Small intestine (tissue), 7 donors: ENCODE measurements around the gene HNRNPH1. TPM values are rescaled to one million over a fixed set of nuclear protein-coding genes. Genes with fewer than 3 reads are reported as not detected.

Source experiments
- DNase-seq, 2 donors: peaks; one replicate each; pipeline versions ENCODE4 v3.0.0 to v3.0.0-alpha.2; 2013
- FAIRE-seq: peaks from 2 replicates; lab custom pipeline; 2012; peaks lifted over from hg19 to GRCh38; lab: Jason Lieb, UNC
- H3K27ac ChIP-seq, 3 donors: one replicate each; pipeline ENCODE4 v1.5.1; 2013; ENCODE audit warnings: low read length in 2 of 3, mild to moderate bottlenecking in 2 of 3, control low read depth in 1 of 3, inconsistent platforms in 1 of 3, low read depth in 1 of 3, moderate library complexity in 1 of 3
- H3K27me3 ChIP-seq, 3 donors: one replicate each; pipeline ENCODE4 v1.6.1; 2013; ENCODE audit warnings: low read length in 3 of 3, inconsistent platforms in 1 of 3; ENCODE audit not compliant: control insufficient read depth in 3 of 3, insufficient read depth in 3 of 3
- H3K36me3 ChIP-seq, 3 donors: one replicate each; pipeline ENCODE4 v1.6.1; 2013; ENCODE audit warnings: low read length in 3 of 3, inconsistent platforms in 1 of 3, low read depth in 1 of 3, mild to moderate bottlenecking in 1 of 3, moderate library complexity in 1 of 3; ENCODE audit not compliant: control insufficient read depth in 3 of 3, insufficient read depth in 2 of 3
- H3K4me1 ChIP-seq, 3 donors: one replicate each; pipeline ENCODE4 v1.6.1; 2013; ENCODE audit warnings: low read length in 2 of 3, inconsistent platforms in 1 of 3, low read depth in 1 of 3, mild to moderate bottlenecking in 1 of 3, moderate library complexity in 1 of 3; ENCODE audit not compliant: control insufficient read depth in 3 of 3, insufficient read depth in 2 of 3
- H3K4me3 ChIP-seq, 3 donors: one replicate each; pipeline ENCODE4 v1.5.1; 2013; ENCODE audit warnings: low read length in 3 of 3, control low read depth in 1 of 3, inconsistent platforms in 1 of 3, low read depth in 1 of 3, mild to moderate bottlenecking in 1 of 3, moderate library complexity in 1 of 3
- H3K9me3 ChIP-seq, 2 donors: one replicate each; pipeline ENCODE4 v1.6.1; 2013; ENCODE audit warnings: low read depth in 1 of 2, low read length in 1 of 2; ENCODE audit not compliant: control insufficient read depth in 2 of 2, insufficient read depth in 1 of 2
- WGBS, 3 donors: extraction: QIAGEN DNeasy Blood & Tissue Kit; methylation state at CpG; one replicate each; pipeline ENCODE4 v1.1.7; 2013; 5-methylcytosine and 5-hydroxymethylcytosine counted together
- polyA plus RNA-seq, 4 donors: library from polyadenylated mRNA; stranded (reverse) in 3 of 4; unstranded in 1 of 4; fragments of 200-250 nt in 3 of 4; fragments of 120-200 nt in 1 of 4; gene quantifications; one replicate each; pipeline versions ENCODE4 v1.2.1 to v1.2.3, GENCODE V29; 2013
- donor health status: healthy with polysubstance abuse.
- donor health status: control.
- donor health status: control.
- donor health status: Bipolar disorder and iron deficiency.
- donor health status: healthy.

Gene HNRNPH1
- polyA plus RNA-seq, 4 donors: 97.5 to 964 (median 183) TPM

DNA sequence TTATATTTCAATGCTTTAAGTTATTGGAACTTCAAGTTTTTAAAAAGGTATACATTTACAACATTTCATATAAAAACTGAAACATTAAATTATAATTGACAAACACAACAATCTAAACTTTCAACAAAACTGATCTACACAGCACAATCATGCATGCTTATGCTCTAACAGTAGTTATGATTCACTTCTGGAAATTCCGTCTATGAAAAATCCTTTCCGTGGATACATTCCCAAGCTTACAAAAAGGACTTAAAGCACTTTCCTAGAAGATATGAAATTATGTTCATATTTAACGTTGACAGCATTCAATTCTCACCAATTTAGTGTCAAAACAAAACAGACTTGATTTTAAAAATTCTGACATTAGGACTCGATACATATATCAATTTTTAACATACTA is 3.7 kb downstream of the HNRNPH1 start:
- FAIRE-seq: no peak
- peaks cover 27 to 34% (median 30%) of the 10 kb centered on the region in 3 donors for H3K36me3 ChIP-seq
- H3K4me1 ChIP-seq: peaks cover 0 to 17% (median 3%) of the 10 kb centered on the region in 3 donors
- no peak overlapping the region for H3K4me3 ChIP-seq
- no peak overlapping the region for H3K27ac ChIP-seq
- no peak for DNase-seq
- no peaks in the 10 kb centered on the region for H3K27me3 ChIP-seq
- H3K9me3 ChIP-seq: no peaks in the 10 kb centered on the region
- WGBS, 3 donors: 3 to 7% (median 5%) methylated on average over 4 of the region's 4 CpGs

DNA sequence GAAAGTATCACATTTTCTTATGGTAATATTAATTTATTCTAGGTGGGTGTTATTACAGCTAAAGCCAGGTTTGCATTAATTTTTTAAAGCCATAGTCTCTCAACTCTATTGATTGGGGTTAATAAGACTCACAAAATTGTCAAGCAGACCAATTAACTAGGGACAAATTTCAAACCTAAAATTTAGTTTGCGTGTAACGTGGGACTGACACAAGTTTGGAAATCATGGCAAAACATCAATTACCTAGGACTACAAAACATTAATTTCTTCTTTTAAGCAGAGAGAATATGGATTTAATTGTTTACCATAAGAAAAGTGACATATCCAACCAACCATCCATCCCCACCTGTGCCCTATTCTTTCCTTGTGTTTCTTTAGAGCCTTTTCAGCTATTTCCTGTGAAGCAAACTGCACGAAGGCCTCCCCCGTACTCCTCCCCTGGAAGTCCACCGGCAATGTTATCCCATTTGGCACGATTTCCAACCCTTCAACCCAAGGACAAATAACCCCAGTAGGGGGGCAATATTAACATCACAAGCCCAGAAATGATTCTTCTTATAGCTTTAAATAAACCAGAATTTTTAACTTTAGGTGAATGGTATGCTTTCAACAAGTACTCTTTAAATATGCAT is 4.4 kb downstream of the HNRNPH1 start:
- no peak overlapping the region for H3K27ac ChIP-seq
- DNase-seq: no peak
- H3K4me1 ChIP-seq: peaks cover 0 to 12% (median 3%) of the 10 kb centered on the region in 3 donors
- no peaks in the 10 kb centered on the region for H3K27me3 ChIP-seq
- peaks cover 29 to 34% (median 32%) of the 10 kb centered on the region in 3 donors for H3K36me3 ChIP-seq
- no peak for FAIRE-seq
- H3K9me3 ChIP-seq: no peaks in the 10 kb centered on the region
- H3K4me3 ChIP-seq: peak overlapping the region in 1 of 3 donors; percentile 27
- WGBS, 3 donors: 15 to 18% (median 18%) methylated on average over 6 of the region's 6 CpGs

DNA sequence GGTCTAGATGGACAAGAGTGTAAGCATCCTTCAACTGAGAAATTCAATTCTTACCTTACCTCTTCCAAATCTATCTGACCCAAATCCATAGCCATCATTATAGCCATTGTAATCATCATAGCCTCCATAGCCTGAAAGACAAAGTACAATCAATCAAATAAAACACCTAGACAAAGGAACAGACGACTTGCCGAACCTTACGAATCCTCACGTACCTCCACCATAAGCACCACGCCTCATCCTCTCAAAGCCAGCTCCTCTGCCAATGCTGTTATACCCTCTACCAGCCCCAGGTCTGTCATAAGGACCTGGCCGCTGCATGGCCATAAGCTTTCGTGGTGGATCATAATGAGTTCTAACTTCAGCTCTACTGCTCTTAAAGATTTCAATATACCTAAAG is 5.5 kb downstream of the HNRNPH1 start:
- Histone ChIP-seq H3K27ac (no peak overlapping the region), H3K4me3 (no peak overlapping the region), H3K36me3 (peaks cover 38 to 43% (median 40%) of the 10 kb centered on the region in 3 donors), H3K27me3 (no peaks in the 10 kb centered on the region), H3K9me3 (no peaks in the 10 kb centered on the region), H3K4me1 (peaks cover 0 to 12% (median 3%) of the 10 kb centered on the region in 3 donors)
- DNase-seq: no peak
- WGBS, 3 donors: 59 to 72% (median 67%) methylated on average over 7 of the region's 7 CpGs
- FAIRE-seq: no peak

DNA sequence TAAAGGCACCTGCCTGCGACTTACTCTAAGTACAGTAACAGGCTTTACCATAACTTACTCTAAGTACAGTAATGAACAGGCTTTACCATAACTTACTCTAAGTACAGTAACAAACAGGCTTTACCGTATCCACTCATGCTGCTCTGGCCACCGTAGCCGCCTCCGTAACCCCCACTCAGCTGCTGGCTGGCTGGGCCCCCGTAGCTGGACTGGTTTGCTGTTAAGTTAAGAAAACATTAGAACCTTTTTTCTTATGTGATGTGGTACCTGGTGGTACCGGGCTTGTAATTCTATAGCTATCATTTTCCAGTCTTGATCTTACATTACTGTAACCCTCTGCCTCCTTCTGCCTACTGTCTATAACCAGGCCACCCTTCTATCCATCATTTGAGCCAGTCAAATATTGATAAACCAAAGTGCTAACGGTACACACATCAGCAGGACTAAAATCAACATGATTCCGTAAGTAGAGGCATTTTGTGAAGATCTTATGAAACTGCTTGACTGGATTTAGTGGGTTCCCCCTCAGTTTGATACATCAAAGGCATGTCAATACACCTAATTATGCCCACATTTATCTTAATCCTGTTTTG is 7.4 kb downstream of the HNRNPH1 start:
- H3K36me3 ChIP-seq: peaks cover 32 to 51% (median 42%) of the 10 kb centered on the region in 3 donors

GRCh38 chr5:179615203-179615602 is 8.3 kb downstream of the HNRNPH1 start:
- FAIRE-seq (no peak), DNase-seq (no peak)
- WGBS, 3 donors: 52 to 62% (median 54%) methylated on average over 2 of the region's 2 CpGs
- peaks cover 0 to 5% (median 0%) of the 10 kb centered on the region in 3 donors for H3K4me1 ChIP-seq
- H3K27me3 ChIP-seq: no peaks in the 10 kb centered on the region
- H3K27ac ChIP-seq: no peak overlapping the region
- peaks cover 33 to 58% (median 43%) of the 10 kb centered on the region in 3 donors for H3K36me3 ChIP-seq
- no peak overlapping the region for H3K4me3 ChIP-seq
- no peaks in the 10 kb centered on the region for H3K9me3 ChIP-seq

More for the DNA sequence above, 7.4 kb downstream of the HNRNPH1 start:
- H3K4me3 ChIP-seq: no peak overlapping the region
- no peak overlapping the region for H3K27ac ChIP-seq
- peaks cover 0 to 10% (median 1%) of the 10 kb centered on the region in 3 donors for H3K4me1 ChIP-seq
- H3K9me3 ChIP-seq: no peaks in the 10 kb centered on the region
- no peaks in the 10 kb centered on the region for H3K27me3 ChIP-seq
- FAIRE-seq: no peak
- no peak for DNase-seq
- WGBS, 3 donors: 76 to 81% (median 77%) methylated on average over 9 of the region's 9 CpGs

DNA sequence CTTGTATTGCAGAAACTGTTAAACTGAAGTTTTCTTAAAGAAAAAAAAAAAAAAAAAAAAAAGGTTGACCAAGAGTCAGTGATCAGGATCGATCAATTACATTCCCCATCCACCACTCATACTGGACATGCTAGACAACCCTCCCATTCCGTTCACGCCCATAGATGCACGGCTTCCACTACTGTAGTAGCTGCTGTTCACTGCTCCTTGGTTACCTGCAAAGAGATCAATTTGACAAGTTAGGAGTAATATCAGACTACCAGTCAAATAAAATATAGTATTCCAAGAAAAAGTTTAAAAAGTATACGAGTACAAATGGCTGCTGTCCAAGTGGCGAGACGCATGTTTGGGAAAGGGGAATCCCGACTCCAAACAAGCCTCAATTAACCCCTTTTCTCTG is 8.7 kb downstream of the HNRNPH1 start:
- H3K4me1 ChIP-seq: peaks cover 0 to 5% (median 0%) of the 10 kb centered on the region in 3 donors
- no peak for FAIRE-seq
- no peak overlapping the region for H3K27ac ChIP-seq
- no peaks in the 10 kb centered on the region for H3K9me3 ChIP-seq
- peaks cover 33 to 62% (median 48%) of the 10 kb centered on the region in 3 donors for H3K36me3 ChIP-seq
- H3K27me3 ChIP-seq: no peaks in the 10 kb centered on the region
- 62 to 73% (median 71%) methylated on average over 8 of the region's 8 CpGs for WGBS, 3 donors
- no peak for DNase-seq
- H3K4me3 ChIP-seq: no peak overlapping the region

GRCh38 chr5:179613460-179614071 is 9.9 kb downstream of the HNRNPH1 start:
- 79 to 81% (median 79%) methylated on average over 8 of the region's 8 CpGs for WGBS, 3 donors
- no peak overlapping the region for H3K27ac ChIP-seq
- H3K9me3 ChIP-seq: no peaks in the 10 kb centered on the region
- H3K4me1 ChIP-seq: no peaks in the 10 kb centered on the region
- no peak for FAIRE-seq
- H3K27me3 ChIP-seq: no peaks in the 10 kb centered on the region
- H3K36me3 ChIP-seq: peaks cover 38 to 69% (median 50%) of the 10 kb centered on the region in 3 donors
- no peak for DNase-seq
- H3K4me3 ChIP-seq: no peak overlapping the region

DNA sequence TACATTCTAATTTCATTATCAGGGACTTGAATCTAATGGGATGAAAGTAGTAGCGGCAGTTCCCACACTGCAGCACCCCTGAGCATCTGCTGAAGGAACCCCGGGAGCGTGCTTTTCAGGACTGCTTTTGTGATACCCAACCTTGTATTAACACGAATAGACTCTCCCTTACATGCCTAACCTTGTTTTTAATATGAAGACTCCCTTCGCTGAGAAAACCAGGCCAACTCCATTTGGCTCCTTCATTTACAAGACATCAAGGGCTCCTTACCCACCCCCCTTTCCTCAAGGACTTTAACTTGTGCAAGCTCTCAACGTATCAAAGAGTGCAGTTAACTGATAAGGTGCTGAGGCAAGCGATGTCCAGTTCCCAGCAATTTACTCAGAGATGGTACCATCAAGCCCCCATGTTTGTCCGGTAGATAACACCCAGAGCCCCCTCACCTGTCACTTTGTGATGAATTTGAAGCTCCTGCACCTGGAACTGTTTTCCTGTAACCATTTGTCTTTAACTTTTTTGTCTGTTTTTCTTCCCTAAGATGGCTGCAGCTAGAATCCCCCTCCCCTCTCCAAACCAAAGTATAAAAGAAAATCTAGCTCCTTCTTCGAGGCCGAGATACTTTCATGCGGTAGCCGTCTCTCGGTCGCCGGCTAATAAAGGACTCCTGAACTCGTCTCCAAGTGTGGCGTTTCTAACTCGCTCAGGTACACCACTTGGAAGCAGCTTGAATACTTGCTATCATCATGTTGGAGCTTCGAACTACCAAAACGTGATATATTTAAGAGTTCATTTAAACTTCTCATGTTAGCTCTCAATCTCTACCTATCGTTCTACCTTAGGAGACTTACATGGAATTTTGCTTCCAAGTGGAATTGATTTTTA is 10.7 kb downstream of the HNRNPH1 start:
- Histone ChIP-seq H3K4me1 (no peaks in the 10 kb centered on the region), H3K4me3 (no peak overlapping the region), H3K27ac (no peak overlapping the region), H3K27me3 (no peaks in the 10 kb centered on the region), H3K9me3 (no peaks in the 10 kb centered on the region), H3K36me3 (peaks cover 33 to 71% (median 48%) of the 10 kb centered on the region in 3 donors)
- WGBS, 3 donors: 85 to 87% (median 85%) methylated on average over 21 of the region's 21 CpGs
- FAIRE-seq (no peak), DNase-seq (no peak)
